HTR-8/SVneo (cell line): ENCODE data around the gene CASR.

Source experiments
- DNase-seq: peaks from one replicate; pipeline ENCODE4 v3.0.0; 2011; ENCODE audit warnings: low spot score, mixed read lengths; ENCODE audit not compliant: insufficient read length
- FAIRE-seq: peaks from 2 replicates; lab custom pipeline; 2011; peaks lifted over from hg19 to GRCh38; lab: Jason Lieb, UNC

The CASR gene

DNA sequence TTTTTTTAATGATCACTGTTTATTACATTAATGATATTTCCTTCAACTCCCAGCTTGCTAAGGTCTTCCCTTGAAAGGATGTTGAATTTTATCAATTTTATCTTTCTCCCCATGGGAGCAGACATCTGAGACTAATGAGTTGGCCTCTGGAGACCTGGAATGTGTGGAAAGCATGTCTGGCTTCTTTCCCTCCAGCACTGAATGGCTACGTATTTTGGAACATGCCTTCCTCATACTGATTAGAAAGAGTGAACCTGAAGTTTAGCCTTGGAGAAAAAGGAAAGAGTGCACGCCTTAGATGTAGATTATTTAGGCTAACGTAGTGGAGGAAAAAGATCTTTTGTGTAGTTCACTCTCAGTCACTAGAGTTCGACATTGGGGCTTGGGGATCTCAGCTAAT, 25.1 kb downstream of the CASR start:
- DNase-seq (no peak), FAIRE-seq (no peak)

DNA sequence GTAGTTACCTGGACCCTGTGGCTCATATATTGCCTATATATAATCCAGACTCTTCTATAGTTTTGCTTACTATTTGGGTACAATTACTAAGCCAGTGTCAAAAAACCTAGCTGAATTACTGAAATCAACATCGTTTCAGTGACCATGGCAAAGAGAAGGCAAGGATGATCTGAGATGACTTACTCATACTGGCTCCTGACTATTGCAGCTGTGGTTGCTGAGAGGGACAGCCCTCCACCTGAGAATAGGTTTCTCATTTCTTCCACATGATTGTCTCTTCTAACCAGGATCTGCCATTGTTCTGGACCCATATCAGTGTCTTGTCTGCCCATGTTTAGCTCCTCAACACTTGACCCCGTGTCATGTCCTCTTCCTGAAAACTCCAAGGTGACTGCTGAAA, 30.2 kb downstream of the CASR start:
- FAIRE-seq = no peak
- DNase-seq = no peak

DNA sequence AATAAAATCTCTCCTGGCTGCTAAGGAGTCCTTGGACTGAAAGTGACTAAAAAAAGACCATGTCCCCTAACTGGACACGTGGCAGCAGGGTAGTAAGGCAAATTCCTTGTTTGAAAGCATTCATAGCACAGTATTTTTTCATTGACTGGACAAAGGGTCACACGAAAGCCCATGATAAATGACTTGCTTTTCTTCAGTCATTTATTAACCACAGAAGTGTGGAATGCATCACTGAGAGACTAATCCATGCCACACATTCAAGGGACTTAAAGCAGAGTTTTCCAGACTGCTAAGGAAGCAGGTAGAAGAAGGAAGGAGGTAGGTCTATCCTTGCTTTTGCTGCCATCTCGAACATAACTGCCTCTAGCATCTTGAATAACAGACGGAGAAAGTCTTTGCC, 31.2 kb downstream of the CASR start:
- FAIRE-seq = no peak
- DNase-seq = no peak

DNA sequence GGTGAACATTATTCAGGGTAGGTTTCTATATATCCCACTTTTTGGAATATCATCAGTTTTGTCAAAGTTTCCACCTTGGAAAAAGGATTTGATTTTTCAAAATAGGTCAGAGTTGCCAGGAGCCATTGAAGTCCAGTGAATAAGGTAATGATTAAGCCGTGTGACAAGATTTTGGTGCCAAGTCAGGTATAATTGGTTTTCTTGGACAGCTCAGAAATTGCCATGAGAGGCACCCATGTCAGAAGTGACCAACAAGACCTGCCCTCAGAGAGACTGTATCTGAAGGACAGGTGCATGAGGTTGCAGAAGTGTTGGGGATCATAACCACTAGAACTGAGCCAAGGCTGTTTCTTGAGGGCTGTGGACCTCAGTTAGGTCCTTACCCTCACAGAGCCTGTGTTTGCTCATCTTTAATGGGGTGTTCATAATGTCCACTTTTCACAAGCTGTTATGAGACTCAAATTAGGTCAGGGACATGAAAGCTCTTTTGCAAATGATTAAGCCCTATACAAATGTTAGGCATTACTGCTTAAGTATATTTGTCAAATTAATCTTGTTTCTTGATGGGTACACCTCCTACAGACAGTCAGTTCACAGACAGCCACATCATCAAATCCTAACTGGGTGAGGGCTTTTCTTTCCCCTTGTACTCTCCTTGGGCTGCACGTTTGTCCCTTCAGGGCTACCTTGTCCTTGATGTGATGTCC, 32.3 kb downstream of the CASR start:
- DNase-seq (no peak), FAIRE-seq (no peak)

DNA sequence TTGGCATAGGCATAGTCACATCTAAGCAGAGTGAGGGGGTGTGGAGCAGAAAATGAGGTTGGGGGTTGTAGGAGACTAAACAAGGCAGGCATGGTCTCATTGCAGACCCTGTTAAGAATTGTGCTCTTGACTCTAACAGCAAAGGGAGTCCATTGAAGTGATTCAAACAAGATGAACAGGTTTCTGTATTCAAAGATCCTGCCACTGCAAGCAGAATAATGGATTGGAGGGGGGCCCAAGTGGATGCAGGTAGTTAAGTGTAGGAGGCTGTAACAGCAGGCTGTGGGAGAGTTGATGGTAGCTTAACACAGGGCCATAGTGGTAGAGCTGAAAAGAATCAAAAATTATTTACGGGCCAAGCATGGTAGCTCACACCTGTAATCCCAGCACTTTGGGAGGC, 34.4 kb downstream of the CASR start:
- no peak for FAIRE-seq
- DNase-seq = no peak

GRCh38 chr3:122219242-122219872, 35.9 kb downstream of the CASR start:
- no peak for DNase-seq
- no peak for FAIRE-seq

GRCh38 chr3:122227036-122227781, 43.7 kb downstream of the CASR start:
- no peak for FAIRE-seq

GRCh38 chr3:122230174-122230573, 46.7 kb downstream of the CASR start:
- FAIRE-seq = no peak
- DNase-seq = no peak

More at GRCh38 chr3:122227036-122227781, 43.7 kb downstream of the CASR start:
- no peak for DNase-seq

- DNase-seq (no peak), FAIRE-seq (no peak)
These were observed 48.1 kb downstream of the CASR start for GRCh38 chr3:122231465-122232157.

DNA sequence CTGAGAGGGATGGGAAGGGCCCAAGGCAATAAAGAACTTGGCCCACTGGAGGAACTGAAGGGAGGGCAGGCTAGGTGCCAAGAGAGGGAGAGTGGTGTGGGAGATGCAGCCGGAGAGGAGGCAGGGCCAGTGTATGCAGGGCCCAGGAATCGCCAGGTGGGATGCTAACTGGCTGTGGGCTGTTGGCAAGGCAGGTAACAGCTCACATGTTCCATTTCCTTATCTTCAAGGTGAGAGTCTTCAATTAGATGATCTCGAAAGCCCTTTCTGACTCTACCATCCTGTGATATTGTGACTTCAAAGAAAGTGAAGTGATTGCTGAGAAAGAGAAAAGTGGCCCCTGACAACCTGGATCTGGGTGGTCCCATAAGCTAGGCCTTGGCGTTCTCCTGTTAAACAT, 49.0 kb downstream of the CASR start:
- DNase-seq (no peak), FAIRE-seq (no peak)

GRCh38 chr3:122233101-122233952, 49.9 kb downstream of the CASR start:
- no peak for FAIRE-seq
- no peak for DNase-seq

- DNase-seq = no peak
- no peak for FAIRE-seq
These were observed 50.6 kb downstream of the CASR start for GRCh38 chr3:122234117-122234516.

GRCh38 chr3:122235147-122235546, 51.7 kb downstream of the CASR start:
- DNase-seq = no peak
- no peak for FAIRE-seq

- DNase-seq = no peak
- no peak for FAIRE-seq
These were observed 55.6 kb downstream of the CASR start for GRCh38 chr3:122239112-122239511.

GRCh38 chr3:122245513-122246174, 62.2 kb downstream of the CASR start:
- FAIRE-seq (no peak), DNase-seq (no peak)

DNA sequence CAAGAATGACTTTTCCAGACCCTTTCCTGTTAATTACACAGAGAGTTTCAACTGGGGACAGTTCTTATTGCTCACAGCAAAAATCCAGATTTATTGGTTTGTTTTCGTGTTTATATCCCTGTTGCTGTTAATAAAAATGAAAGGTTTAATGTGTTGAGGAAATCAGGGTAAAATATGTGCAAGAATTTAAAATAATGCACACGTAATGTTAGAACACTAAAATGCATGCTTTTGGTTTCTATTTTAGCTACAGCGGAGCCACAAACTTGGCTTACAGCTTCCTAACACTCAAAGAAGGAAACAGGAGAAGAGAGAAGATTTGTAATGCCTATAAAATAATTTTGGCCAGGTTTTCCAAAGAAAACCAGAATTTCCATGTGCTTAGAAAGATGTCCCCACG, 62.7 kb downstream of the CASR start:
- FAIRE-seq = no peak
- DNase-seq = no peak

DNA sequence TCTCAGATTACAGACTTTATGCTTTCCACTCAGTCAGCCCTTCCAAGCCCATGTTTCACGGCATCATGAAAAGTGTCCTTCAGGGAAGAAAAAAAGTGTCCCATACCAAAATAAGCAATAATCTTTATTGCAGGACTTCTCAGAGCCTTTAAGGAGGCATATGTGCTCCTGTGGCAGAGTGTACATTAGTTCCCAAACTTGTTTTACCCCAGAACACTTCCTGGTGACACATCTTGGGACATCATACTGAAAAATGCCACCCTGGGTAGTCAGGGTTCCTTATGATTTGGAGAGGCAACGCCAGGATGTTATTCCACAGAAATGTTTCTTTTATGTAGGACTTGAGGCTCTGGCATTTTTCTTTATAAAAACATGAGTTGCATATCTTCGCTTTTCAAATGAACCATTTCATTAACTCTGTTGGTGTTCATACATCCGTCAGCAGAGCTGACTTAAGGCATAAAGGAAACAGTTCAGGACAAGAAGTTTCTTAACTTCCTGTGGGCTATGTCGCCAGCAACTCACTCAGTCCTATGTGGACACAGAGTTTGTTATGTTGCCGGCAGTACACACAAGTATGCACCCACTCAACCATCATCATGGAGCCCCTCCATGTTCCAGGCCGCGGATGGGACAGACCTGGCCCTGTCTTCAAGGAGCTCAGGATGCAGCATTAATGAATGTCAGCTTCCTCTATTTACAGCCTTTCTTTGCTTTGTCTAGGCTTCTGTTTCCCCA, 63.8 kb downstream of the CASR start:
- DNase-seq (no peak), FAIRE-seq (no peak)

DNA sequence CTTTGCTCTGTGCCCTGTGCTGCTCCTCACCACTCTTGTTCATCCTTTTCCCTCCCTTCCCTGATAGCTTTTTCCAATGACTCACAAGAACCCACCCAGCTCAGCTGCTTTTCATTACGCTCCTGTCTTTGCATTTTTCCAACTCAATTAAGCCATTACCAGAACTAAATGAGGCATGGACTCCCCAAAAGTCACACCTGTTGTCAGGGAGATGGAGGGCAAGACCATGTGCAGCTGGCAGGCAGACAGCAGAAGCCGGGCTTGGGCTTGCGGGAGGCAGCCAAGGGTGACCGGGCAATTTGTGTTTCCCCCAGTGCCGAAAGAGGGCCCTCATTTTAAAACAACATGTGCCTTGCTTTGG, 64.3 kb downstream of the CASR start:
- FAIRE-seq (no peak), DNase-seq (no peak)

GRCh38 chr3:122251428-122251827, 68.0 kb downstream of the CASR start:
- no peak for FAIRE-seq

More at GRCh38 chr3:122251428-122251827, 68.0 kb downstream of the CASR start:
- DNase-seq = no peak
